ENCODE results near the gene DOCK10. TPM values are rescaled to one million over a fixed set of nuclear protein-coding genes. Genes with fewer than 3 reads are reported as not detected.
A peak's percentile ranks its signal among the peaks of the same experiment; 100 is the strongest.

DOCK10 gene
- total and polyA plus RNA-seq, 10 of the 15 experiments (the other 5 are each of a cell fraction or from before 2014, with no cell fraction given): 16.9 to 120 (median 85.5) TPM

DNA sequence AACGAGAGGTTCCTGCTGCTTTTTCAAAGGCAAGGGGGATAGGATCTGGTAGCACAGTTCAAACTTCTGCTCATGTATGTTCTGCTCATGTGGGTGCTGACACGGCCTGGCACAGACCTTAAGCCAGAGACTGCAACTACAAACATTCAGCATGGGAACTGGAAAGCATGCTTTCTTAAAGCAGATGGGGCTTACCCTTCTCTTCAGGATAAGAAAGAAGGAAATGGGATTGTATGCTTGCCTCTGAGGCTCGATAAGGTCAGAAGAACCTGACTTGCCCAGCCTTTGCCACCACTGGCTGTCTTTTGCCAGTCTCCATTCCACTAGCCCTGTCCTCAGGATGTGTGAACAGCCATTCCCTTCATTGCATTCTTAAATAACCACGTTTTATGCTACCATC, 10.7 kb downstream of the DOCK10 start:
- H3K4me2 ChIP-seq (ENCODE audit: control insufficient read depth, insufficient read depth): no peak overlapping the region
- no peak overlapping the region for H3K4me3 ChIP-seq
- H3K9ac ChIP-seq (ENCODE audit: control insufficient read depth, insufficient read depth, low read length): no peak overlapping the region
- TF ChIP-seq, protein P1, sequence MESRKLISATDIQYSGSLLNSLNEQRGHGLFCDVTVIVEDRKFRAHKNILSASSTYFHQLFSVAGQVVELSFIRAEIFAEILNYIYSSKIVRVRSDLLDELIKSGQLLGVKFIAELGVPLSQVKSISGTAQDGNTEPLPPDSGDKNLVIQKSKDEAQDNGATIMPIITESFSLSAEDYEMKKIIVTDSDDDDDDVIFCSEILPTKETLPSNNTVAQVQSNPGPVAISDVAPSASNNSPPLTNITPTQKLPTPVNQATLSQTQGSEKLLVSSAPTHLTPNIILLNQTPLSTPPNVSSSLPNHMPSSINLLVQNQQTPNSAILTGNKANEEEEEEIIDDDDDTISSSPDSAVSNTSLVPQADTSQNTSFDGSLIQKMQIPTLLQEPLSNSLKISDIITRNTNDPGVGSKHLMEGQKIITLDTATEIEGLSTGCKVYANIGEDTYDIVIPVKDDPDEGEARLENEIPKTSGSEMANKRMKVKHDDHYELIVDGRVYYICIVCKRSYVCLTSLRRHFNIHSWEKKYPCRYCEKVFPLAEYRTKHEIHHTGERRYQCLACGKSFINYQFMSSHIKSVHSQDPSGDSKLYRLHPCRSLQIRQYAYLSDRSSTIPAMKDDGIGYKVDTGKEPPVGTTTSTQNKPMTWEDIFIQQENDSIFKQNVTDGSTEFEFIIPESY (IDR thresholded peaks at IDR 0.05): no peak
- TF ChIP-seq CHD4 (IDR thresholded peaks at IDR 0.05) (no peak), SPI1 (IDR thresholded peaks at IDR 0.05; ENCODE audit: borderline replicate concordance, insufficient read depth, low read depth, low read length) (peak; percentile 41; the same call in 1 of the 2 replicates), NFYA (IDR thresholded peaks at IDR 0.05; ENCODE audit: borderline replicate concordance, low read depth, low read length) (no peak), IRF4 (IDR thresholded peaks at IDR 0.05; ENCODE audit: low read depth, low read length) (no peak)
- TF ChIP-seq, protein P2, sequence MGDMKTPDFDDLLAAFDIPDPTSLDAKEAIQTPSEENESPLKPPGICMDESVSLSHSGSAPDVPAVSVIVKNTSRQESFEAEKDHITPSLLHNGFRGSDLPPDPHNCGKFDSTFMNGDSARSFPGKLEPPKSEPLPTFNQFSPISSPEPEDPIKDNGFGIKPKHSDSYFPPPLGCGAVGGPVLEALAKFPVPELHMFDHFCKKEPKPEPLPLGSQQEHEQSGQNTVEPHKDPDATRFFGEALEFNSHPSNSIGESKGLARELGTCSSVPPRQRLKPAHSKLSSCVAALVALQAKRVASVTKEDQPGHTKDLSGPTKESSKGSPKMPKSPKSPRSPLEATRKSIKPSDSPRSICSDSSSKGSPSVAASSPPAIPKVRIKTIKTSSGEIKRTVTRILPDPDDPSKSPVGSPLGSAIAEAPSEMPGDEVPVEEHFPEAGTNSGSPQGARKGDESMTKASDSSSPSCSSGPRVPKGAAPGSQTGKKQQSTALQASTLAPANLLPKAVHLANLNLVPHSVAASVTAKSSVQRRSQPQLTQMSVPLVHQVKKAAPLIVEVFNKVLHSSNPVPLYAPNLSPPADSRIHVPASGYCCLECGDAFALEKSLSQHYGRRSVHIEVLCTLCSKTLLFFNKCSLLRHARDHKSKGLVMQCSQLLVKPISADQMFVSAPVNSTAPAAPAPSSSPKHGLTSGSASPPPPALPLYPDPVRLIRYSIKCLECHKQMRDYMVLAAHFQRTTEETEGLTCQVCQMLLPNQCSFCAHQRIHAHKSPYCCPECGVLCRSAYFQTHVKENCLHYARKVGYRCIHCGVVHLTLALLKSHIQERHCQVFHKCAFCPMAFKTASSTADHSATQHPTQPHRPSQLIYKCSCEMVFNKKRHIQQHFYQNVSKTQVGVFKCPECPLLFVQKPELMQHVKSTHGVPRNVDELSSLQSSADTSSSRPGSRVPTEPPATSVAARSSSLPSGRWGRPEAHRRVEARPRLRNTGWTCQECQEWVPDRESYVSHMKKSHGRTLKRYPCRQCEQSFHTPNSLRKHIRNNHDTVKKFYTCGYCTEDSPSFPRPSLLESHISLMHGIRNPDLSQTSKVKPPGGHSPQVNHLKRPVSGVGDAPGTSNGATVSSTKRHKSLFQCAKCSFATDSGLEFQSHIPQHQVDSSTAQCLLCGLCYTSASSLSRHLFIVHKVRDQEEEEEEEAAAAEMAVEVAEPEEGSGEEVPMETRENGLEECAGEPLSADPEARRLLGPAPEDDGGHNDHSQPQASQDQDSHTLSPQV (IDR thresholded peaks at IDR 0.05): no peak
- H3K9me3 ChIP-seq (replicated peaks; ENCODE audit: control insufficient read depth, insufficient read depth, low read length): no peaks in the 10 kb centered on the region; the same call in 2 of the 3 replicates
- in situ Hi-C loops (cut with MboI) (no loop called here), intact Hi-C loops (cut with micrococcal nuclease; ENCODE audit: unreplicated experiment) (no loop called here)
- WGBS (ENCODE audit: insufficient coverage, insufficient replicate concordance, low lambda C conversion rate, missing lambda C conversion rate): 68% methylated on average over 4 of the region's 4 CpGs
- no peaks in the 10 kb centered on the region for H3K27me3 ChIP-seq (replicated peaks in 1 of 2; ENCODE audit: control insufficient read depth in 2 of 2, insufficient read depth in 2 of 2, low read length in 1 of 2)
- ChIA-PET POLR2A (interaction anchor here (1.5 kb wide), 1 partner anchor 11 kb away, joined by 8 read pairs; the partner anchor contains the start of gene DOCK10), CTCF (no interaction called here), RAD21 (ENCODE audit: unreplicated experiment) (no interaction called here), SMC1A (ENCODE audit: uncharacterized antibody, unreplicated experiment) (interaction anchor here (1.2 kb wide), 1 partner anchor 8 kb away, joined by 3 read pairs; no protein-coding TSS in a partner anchor)
- 0 out of 2 replicates have a peak overlapping the region, but pooled peaks have one; percentile 1 for H3K27ac ChIP-seq (ENCODE audit: control insufficient read depth, insufficient read depth)
- H3K4me1 ChIP-seq (ENCODE audit: control insufficient read depth, insufficient read depth, low read length): no peaks in the 10 kb centered on the region
- no peak overlapping the region for H2AFZ ChIP-seq (ENCODE audit: control insufficient read depth, low read depth, low read length)
- H3K79me2 ChIP-seq (ENCODE audit: control insufficient read depth, insufficient read depth, low read length): peaks cover 80% of the 10 kb centered on the region
- no peaks in the 10 kb centered on the region for H4K20me1 ChIP-seq (ENCODE audit: control insufficient read depth, insufficient read depth)
- DNase-seq (ENCODE audit: low read depth, low spot score): no peak
- ATAC-seq: peak; percentile 57
- BruUV-seq (replicated peaks): no TSS peak
- FAIRE-seq: no peak
- H3K36me3 ChIP-seq (ENCODE audit: control insufficient read depth in 2 of 2, insufficient read depth in 2 of 2, low read length in 1 of 2): peaks cover 0 to 3% of the 10 kb centered on the region in 2 experiments; a peak in 2 of 4 replicates
